GM19193 (cell line): ENCODE results near the gene NAP1L1.

ENCODE experiments used
- POLR2A ChIP-seq: IDR thresholded peaks from 4 replicates; pipeline ENCODE4 v1.6.1; 2011; ENCODE audit not compliant: insufficient read depth, insufficient read length; ENCODE audit errors: extremely low read depth

Gene NAP1L1

GRCh38 chr12:75997658-75998057, 86.8 kb downstream of the NAP1L1 start:
- TF ChIP-seq POLR2A: no peak

GRCh38 chr12:75996861-75997447, 87.5 kb downstream of the NAP1L1 start:
- no peak for TF ChIP-seq POLR2A

- no peak for TF ChIP-seq POLR2A
These were observed 88.8 kb downstream of the NAP1L1 start for GRCh38 chr12:75995691-75996090.

- no peak for TF ChIP-seq POLR2A
These were observed 90.3 kb downstream of the NAP1L1 start for GRCh38 chr12:75994069-75994740.

- TF ChIP-seq POLR2A: no peak
These were observed 92.7 kb downstream of the NAP1L1 start for GRCh38 chr12:75991753-75992152.

GRCh38 chr12:75990189-75990912, 94.1 kb downstream of the NAP1L1 start:
- TF ChIP-seq POLR2A: no peak
